Endothelial cell of umbilical vein (primary cell): ENCODE data around the gene CRYBA4. TPM values are rescaled to one million over a fixed set of nuclear protein-coding genes. Genes with fewer than 3 reads are reported as not detected.

Experiments used
- BruUV-seq: library from RNA; stranded (reverse); fragments of 400-500 nt; replicated peaks from 2 replicates; lab custom pipeline; 2021; lab: Mats Ljungman, UMichigan
- CTCF ChIA-PET: fragments of 300-600, 350-600 bp; sonication (Branson Sonifier 250); formaldehyde crosslinking; loops from one replicate; lab custom pipeline; 2021; ENCODE audit warnings: antibody characterized with exemption, inconsistent platforms; lab: Charles Lee
- POLR2A ChIA-PET: fragments of 300-600, 350-600 bp; sonication (Branson Sonifier 250); formaldehyde crosslinking; loops from one replicate; lab custom pipeline; 2021; ENCODE audit warnings: antibody characterized with exemption, inconsistent platforms; lab: Charles Lee
- DNase-seq: peaks from one replicate; pipeline ENCODE4 v3.0.0-alpha.2; 2011; ENCODE audit warnings: low read depth, low spot score
- FAIRE-seq: peaks from 2 replicates; lab custom pipeline; 2011; peaks lifted over from hg19 to GRCh38; lab: Jason Lieb, UNC
- H2AFZ ChIP-seq: 2 replicates; pipeline ENCODE4 v1.6.0; 2012; ENCODE audit warnings: low read depth, low read length, control low read depth, inconsistent platforms
- H3K27ac ChIP-seq: 2 replicates; pipeline ENCODE4 v1.5.1; 2011; ENCODE audit warnings: low read depth, mild to moderate bottlenecking, control low read depth, low read length, moderate library complexity; ENCODE audit not compliant: insufficient read depth
- H3K27me3 ChIP-seq, 2 experiments: 2 replicates each; pipeline versions ENCODE4 v1.6.0 to v1.6.1; 2011; ENCODE audit warnings: low read length in 2 of 2, mixed read lengths in 1 of 2; ENCODE audit not compliant: control insufficient read depth in 2 of 2, insufficient read depth in 2 of 2
- H3K36me3 ChIP-seq, 2 experiments: 2 replicates in 1 of 2; 3 replicates in 1 of 2; pipeline ENCODE4 v1.5.1; 2011; ENCODE audit warnings: low read length in 2 of 2, mild to moderate bottlenecking in 1 of 2, moderate library complexity in 1 of 2; ENCODE audit not compliant: control insufficient read depth in 2 of 2, insufficient read depth in 2 of 2; ENCODE audit errors: extremely low read depth in 1 of 2
- H3K4me1 ChIP-seq: 3 replicates; pipeline ENCODE4 v1.5.1; 2011; ENCODE audit warnings: mild to moderate bottlenecking, low read length; ENCODE audit not compliant: control insufficient read depth, insufficient read depth; ENCODE audit errors: extremely low read depth
- H3K4me2 ChIP-seq: 2 replicates; pipeline ENCODE4 v1.6.1; 2011; ENCODE audit warnings: low read length, control low read depth, mixed read lengths; ENCODE audit not compliant: insufficient read depth
- H3K4me3 ChIP-seq, 3 experiments: fragments of 200-600 bp in 1 of 3; sonication (generic), shearing (Covaris generic) in 1 of 3; replicated peaks in 1 of 3; 2 replicates each; pipeline ENCODE4 v1.5.1; 2011 to 2016; ENCODE audit warnings: control low read depth in 3 of 3, low read length in 3 of 3, mild to moderate bottlenecking in 2 of 3, inconsistent platforms in 1 of 3, low read depth in 1 of 3, moderate library complexity in 1 of 3; ENCODE audit not compliant: insufficient read depth in 1 of 3
- H3K79me2 ChIP-seq: 2 replicates; pipeline ENCODE4 v1.6.0; 2012; ENCODE audit warnings: low read length, inconsistent platforms; ENCODE audit not compliant: control insufficient read depth, insufficient read depth
- H3K9ac ChIP-seq: replicated peaks from 2 replicates; pipeline ENCODE3; 2011; ENCODE audit warnings: low read length, control low read depth; ENCODE audit not compliant: insufficient read depth; ENCODE audit errors: extremely low read depth
- H3K9me1 ChIP-seq: replicated peaks from 3 replicates; pipeline ENCODE4 v1.6.0; 2011; ENCODE audit warnings: mild to moderate bottlenecking, low read length; ENCODE audit not compliant: control insufficient read depth, insufficient read depth; ENCODE audit errors: extremely low read depth
- H3K9me3 ChIP-seq: replicated peaks from 2 replicates; pipeline ENCODE4 v1.5.1; 2012; ENCODE audit warnings: low read length, inconsistent platforms; ENCODE audit not compliant: control insufficient read depth, insufficient read depth
- H4K20me1 ChIP-seq: replicated peaks from 2 replicates; pipeline ENCODE3; 2011; ENCODE audit warnings: mild to moderate bottlenecking, low read length; ENCODE audit not compliant: control insufficient read depth, insufficient read depth; ENCODE audit errors: extremely low read depth
- CTCF ChIP-seq, 2 donors: IDR thresholded peaks; 1 replicate in 1 of 2; 2 replicates in 1 of 2; pipeline ENCODE4 v1.5.1; 2011; ENCODE audit warnings: low read length in 2 of 2, mild to moderate bottlenecking in 2 of 2, moderate library complexity in 2 of 2, control low read depth in 1 of 2, inconsistent platforms in 1 of 2, low read depth in 1 of 2; ENCODE audit not compliant: insufficient read depth in 1 of 2; ENCODE audit errors: extremely low read depth in 1 of 2
- FOS ChIP-seq: IDR thresholded peaks from 2 replicates; pipeline ENCODE4 v1.6.1; 2011; ENCODE audit warnings: mild to moderate bottlenecking, low read length, moderate library complexity, borderline replicate concordance; ENCODE audit not compliant: insufficient read depth
- MAX ChIP-seq: IDR thresholded peaks from 2 replicates; pipeline ENCODE4 v1.6.1; 2011; ENCODE audit not compliant: insufficient read depth, insufficient read length
- dilution Hi-C: fragments of 300-500 bp; cut with MboI; formaldehyde crosslinking; loops from one replicate; pipeline ENCODE4 v1.15.0; 2019; ENCODE audit warnings: low sequenced_read_pairs; ENCODE audit not compliant: extremely low pct_ligation_motif_present
- intact Hi-C: fragments of 100-400 bp; cut with micrococcal nuclease; formaldehyde crosslinking; loops from one replicate; pipeline ENCODE4 v1.10.0; 2022
- polyA plus RNA-seq, 4 experiments: library from polyadenylated mRNA; depleted of rRNA in 3 of 4; stranded (reverse) in 3 of 4; unstranded in 1 of 4; fragments of >200 nt; gene quantifications; 2 replicates each; pipeline versions ENCODE4 v1.2.1 to v1.2.3, GENCODE V29; 2011 to 2012; ENCODE audit warnings: missing spikeins in 1 of 4
- total RNA-seq: library from RNA; stranded (reverse); gene quantifications from 2 replicates; pipeline ENCODE4 v1.2.3, GENCODE V29; 2021

Gene CRYBA4
- total and polyA plus RNA-seq, 2 donors (not counting 3 experiments of a cell fraction or from before 2014, with no cell fraction given), result not detected

- intact Hi-C loops, result no loop called here
- FAIRE-seq (no peak), DNase-seq (peak; percentile 23)
- TF ChIP-seq FOS (no peak), CTCF (IDR thresholded peaks at IDR 0.05; ENCODE audit: extremely low read depth in 1 of 2, insufficient read depth in 1 of 2, low read depth in 1 of 2, low read length in 2 of 2) (no peak), MAX (no peak)
- no TSS peak for BruUV-seq
- H3K4me1 ChIP-seq, result peaks cover 41% of the 10 kb centered on the region
- peak overlapping the region; percentile 60 for H3K27ac ChIP-seq
- H3K9me3 ChIP-seq, result no peaks in the 10 kb centered on the region
- peaks cover 25% of the 10 kb centered on the region for H3K79me2 ChIP-seq
- H3K4me3 ChIP-seq, result peak overlapping the region; percentile 79 to 93 (median 82)
- peaks cover under 1 to 4% of the 10 kb centered on the region in 2 experiments for H3K27me3 ChIP-seq
- peak overlapping the region; percentile 75 for H3K4me2 ChIP-seq
- dilution Hi-C loops, result no loop called here
- peak overlapping the region; percentile 70 for H3K9ac ChIP-seq
- no peaks in the 10 kb centered on the region for H3K36me3 ChIP-seq
- ChIA-PET CTCF (interaction anchor here (1.0 to 1.1 kb wide), 2 partner anchors 12 to 13 kb away, joined by 3 read pairs; no protein-coding TSS in a partner anchor), POLR2A (no interaction called here)
- H4K20me1 ChIP-seq, result no peaks in the 10 kb centered on the region
- H3K9me1 ChIP-seq, result no peaks in the 10 kb centered on the region
- peak overlapping the region; percentile 41 for H2AFZ ChIP-seq
Observed at GRCh38 chr22:26589367-26589844, 32.4 kb upstream of the CRYBA4 start.
